GM21515 (cell line): Measurements from ENCODE around the gene TSKS.
"Not testable (repeated sequence)": the region's sequence is repeated elsewhere in the genome, so short reads cannot be mapped to it uniquely, and the experiment has no call there.

Experiments
- ATAC-seq: cut with Tn5 transposase; IDR thresholded peaks from one replicate; pipeline ENCODE4 v1.9.1; 2021; ENCODE audit not compliant: unreplicated experiment

Gene TSKS

GRCh38 chr19:49727217-49728030, 35.7 kb downstream of the TSKS start:
- ATAC-seq, result no peak

- ATAC-seq, result not testable (repeated sequence)
These were observed 43.7 kb downstream of the TSKS start for GRCh38 chr19:49719420-49719819.

- no peak for ATAC-seq
These were observed 44.1 kb downstream of the TSKS start for GRCh38 chr19:49718991-49719390.

- no peak for ATAC-seq
These were observed 44.6 kb downstream of the TSKS start for GRCh38 chr19:49718511-49718910.

- ATAC-seq, result no peak
These were observed 47.0 kb downstream of the TSKS start for GRCh38 chr19:49716154-49716553.

- no peak for ATAC-seq
These were observed 49.8 kb downstream of the TSKS start for GRCh38 chr19:49713236-49713845.

GRCh38 chr19:49712397-49712859, 50.7 kb downstream of the TSKS start:
- ATAC-seq, result no peak

- ATAC-seq, result no peak
These were observed 52.6 kb downstream of the TSKS start for GRCh38 chr19:49710372-49710951.

- no peak for ATAC-seq
These were observed 57.2 kb downstream of the TSKS start for GRCh38 chr19:49705919-49706318.

- no peak for ATAC-seq
These were observed 58.0 kb downstream of the TSKS start for GRCh38 chr19:49704888-49705642.

- ATAC-seq, result no peak
These were observed 61.8 kb downstream of the TSKS start for GRCh38 chr19:49701271-49701786.

GRCh38 chr19:49700563-49700962, 62.5 kb downstream of the TSKS start:
- no peak for ATAC-seq

GRCh38 chr19:49699364-49699763, 63.7 kb downstream of the TSKS start:
- ATAC-seq, result no peak

GRCh38 chr19:49696865-49697264, 66.2 kb downstream of the TSKS start:
- ATAC-seq, result no peak

- no peak for ATAC-seq
These were observed 67.0 kb downstream of the TSKS start for GRCh38 chr19:49696115-49696514.

GRCh38 chr19:49692147-49692506, 71.0 kb downstream of the TSKS start:
- ATAC-seq, result no peak

- ATAC-seq, result no peak
These were observed 71.6 kb downstream of the TSKS start for GRCh38 chr19:49691243-49692146.

- no peak for ATAC-seq
These were observed 72.4 kb downstream of the TSKS start, which contains the start of gene CPT1C for GRCh38 chr19:49690656-49691242. Gene CPT1C, plus strand, starts transcription at chr19:49691116. Its CDS starts 1,137 bp downstream, at chr19:49692253.

GRCh38 chr19:49690079-49690655, 72.9 kb downstream of the TSKS start:
- no peak for ATAC-seq
